ENCODE measurements around the gene FGD6. TPM values are rescaled to one million over a fixed set of nuclear protein-coding genes. Genes with fewer than 3 reads are reported as not detected.

The FGD6 gene
- total RNA-seq, 1 donor from 2014 or later, result 5.7 TPM

DNA sequence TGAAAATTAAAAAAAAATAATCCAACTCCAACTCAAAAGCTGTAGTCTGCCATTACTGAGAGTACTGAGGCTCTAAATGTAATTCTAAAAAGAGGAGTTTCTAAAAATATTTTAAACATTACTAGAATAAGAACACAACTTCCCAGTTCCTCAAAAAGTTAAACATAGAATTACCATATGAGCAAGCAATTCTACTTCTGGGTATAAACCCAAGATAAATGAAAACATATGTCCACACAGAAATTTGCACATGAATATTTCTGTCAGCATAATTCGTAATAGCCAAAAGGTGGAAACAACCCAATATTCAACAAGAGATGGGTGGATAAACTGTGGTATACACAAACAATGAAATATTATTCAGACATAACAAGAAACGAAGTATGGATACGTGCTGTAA lies 128.9 kb downstream of the FGD6 start:
- no peaks in the 10 kb centered on the region for H3K9me3 ChIP-seq (ENCODE audit: control insufficient read depth in 3 of 3, low read length in 3 of 3)
- H3K27ac ChIP-seq (ENCODE audit: low read depth, low read length), result no peak overlapping the region
- H3K27me3 ChIP-seq (ENCODE audit: control insufficient read depth in 3 of 3, insufficient read depth in 3 of 3, low read length in 3 of 3), result no peaks in the 10 kb centered on the region
- H3K36me3 ChIP-seq (ENCODE audit: control insufficient read depth in 3 of 3, insufficient read depth in 3 of 3, low read length in 3 of 3), result peaks cover 0 to 10% (median 5%) of the 10 kb centered on the region in 3 donors
- H3K4me1 ChIP-seq (ENCODE audit: control insufficient read depth in 3 of 3, insufficient read depth in 3 of 3, low read length in 3 of 3), result peaks cover 0 to 5% (median 3%) of the 10 kb centered on the region in 3 donors
- H3K9ac ChIP-seq (ENCODE audit: low read depth in 1 of 3, low read length in 3 of 3), result no peak overlapping the region
- no peak overlapping the region for H3K4me3 ChIP-seq (ENCODE audit: low read length in 3 of 3)

DNA sequence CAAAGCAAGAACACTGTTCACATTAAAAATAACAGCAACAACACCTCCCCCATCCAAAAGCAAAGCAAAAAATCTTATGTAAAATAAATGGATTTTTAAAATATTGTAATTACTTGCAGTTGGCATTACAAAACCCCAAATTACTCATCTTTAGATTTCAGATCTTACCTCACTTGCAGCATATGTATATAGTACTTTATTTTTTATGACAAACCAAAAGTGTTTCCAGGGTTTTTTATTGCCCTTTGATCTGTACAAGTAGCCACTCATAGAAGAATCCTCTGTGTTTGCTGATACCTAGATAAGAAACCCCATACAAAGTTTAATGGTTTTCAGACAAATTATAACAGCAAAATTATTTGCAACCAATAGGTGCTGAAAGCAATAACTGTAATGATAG lies 131.7 kb downstream of the FGD6 start:
- no peaks in the 10 kb centered on the region for H3K36me3 ChIP-seq (ENCODE audit: control insufficient read depth in 3 of 3, insufficient read depth in 3 of 3, low read length in 3 of 3)
- H3K4me3 ChIP-seq (ENCODE audit: low read length in 3 of 3), result no peak overlapping the region
- no peaks in the 10 kb centered on the region for H3K9me3 ChIP-seq (ENCODE audit: control insufficient read depth in 3 of 3, low read length in 3 of 3)
- H3K9ac ChIP-seq (ENCODE audit: low read depth in 1 of 3, low read length in 3 of 3), result no peak overlapping the region
- H3K4me1 ChIP-seq (ENCODE audit: control insufficient read depth in 3 of 3, insufficient read depth in 3 of 3, low read length in 3 of 3), result peaks cover 0 to 6% (median 5%) of the 10 kb centered on the region in 3 donors
- no peak overlapping the region for H3K27ac ChIP-seq (ENCODE audit: low read depth, low read length)
- no peaks in the 10 kb centered on the region for H3K27me3 ChIP-seq (ENCODE audit: control insufficient read depth in 3 of 3, insufficient read depth in 3 of 3, low read length in 3 of 3)

DNA sequence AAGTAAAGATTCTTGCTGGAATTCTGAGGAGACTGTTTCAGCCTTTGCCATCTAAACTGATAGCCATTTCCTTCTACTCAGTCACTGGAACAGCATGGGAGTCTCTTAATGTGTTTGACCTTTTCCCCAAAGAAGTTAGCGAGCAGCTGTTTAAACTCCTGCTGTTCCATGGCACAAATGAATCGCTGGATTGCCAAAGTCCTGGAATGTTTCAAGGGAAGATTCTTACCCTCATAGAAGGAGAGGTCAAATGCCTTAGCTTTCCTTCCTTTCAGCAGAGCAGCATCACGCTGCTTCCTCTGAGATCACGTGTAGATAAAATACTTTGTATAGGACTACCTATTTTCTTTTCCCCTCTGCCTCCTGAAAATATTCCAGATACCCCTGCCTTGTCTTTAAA lies 133.3 kb downstream of the FGD6 start:
- Histone ChIP-seq H3K9me3 (ENCODE audit: control insufficient read depth in 3 of 3, low read length in 3 of 3) (no peaks in the 10 kb centered on the region), H3K27me3 (ENCODE audit: control insufficient read depth in 3 of 3, insufficient read depth in 3 of 3, low read length in 3 of 3) (no peaks in the 10 kb centered on the region), H3K36me3 (ENCODE audit: control insufficient read depth in 3 of 3, insufficient read depth in 3 of 3, low read length in 3 of 3) (no peaks in the 10 kb centered on the region), H3K4me3 (ENCODE audit: low read length in 3 of 3) (no peak overlapping the region), H3K9ac (ENCODE audit: low read depth in 1 of 3, low read length in 3 of 3) (no peak overlapping the region), H3K4me1 (ENCODE audit: control insufficient read depth in 3 of 3, insufficient read depth in 3 of 3, low read length in 3 of 3) (peaks cover 0 to 6% (median 5%) of the 10 kb centered on the region in 3 donors), H3K27ac (ENCODE audit: low read depth, low read length) (peak overlapping the region; percentile 3)

DNA sequence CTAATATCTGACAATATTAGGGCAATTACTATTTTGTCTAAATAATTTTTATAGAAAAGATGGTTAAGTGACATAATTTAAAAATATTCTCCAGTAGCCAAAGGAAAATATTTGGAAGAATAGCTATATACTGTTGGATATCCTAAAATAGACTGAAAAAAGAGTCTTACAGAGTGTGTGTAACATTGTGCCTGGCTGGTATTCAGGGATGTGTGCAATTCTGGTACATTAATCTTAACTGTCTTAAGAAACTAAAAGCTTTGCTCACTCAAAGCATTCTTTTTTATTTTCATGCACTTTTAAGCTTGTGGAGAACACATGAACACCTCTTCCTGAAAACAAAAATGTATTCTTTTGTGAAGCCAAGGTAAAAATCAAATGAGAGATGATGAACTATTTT lies 133.8 kb downstream of the FGD6 start:
- no peak overlapping the region for H3K4me3 ChIP-seq (ENCODE audit: low read length in 3 of 3)

DNA sequence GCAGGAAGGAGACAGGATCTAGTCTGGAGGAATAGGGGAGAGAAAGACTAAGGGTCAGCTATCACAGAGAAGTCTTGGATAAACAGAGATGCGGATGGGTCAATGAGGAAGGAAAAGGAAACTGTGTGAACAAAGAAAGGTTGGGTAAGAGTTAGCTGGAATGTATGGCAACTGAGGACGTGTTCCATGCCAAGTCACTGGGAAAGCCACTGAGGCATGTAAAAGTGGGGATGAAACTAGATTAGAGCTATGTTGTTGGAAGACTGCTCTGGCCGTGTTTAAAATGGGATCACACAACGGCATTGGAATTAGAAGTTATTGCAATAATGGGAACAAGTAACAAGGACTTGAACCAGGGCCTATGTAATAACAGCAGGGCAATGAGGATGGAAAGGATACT lies 139.9 kb downstream of the FGD6 start:
- H3K27me3 ChIP-seq (ENCODE audit: control insufficient read depth in 3 of 3, insufficient read depth in 3 of 3, low read length in 3 of 3), result no peaks in the 10 kb centered on the region
- H3K36me3 ChIP-seq (ENCODE audit: control insufficient read depth in 3 of 3, insufficient read depth in 3 of 3, low read length in 3 of 3), result no peaks in the 10 kb centered on the region
- no peaks in the 10 kb centered on the region for H3K9me3 ChIP-seq (ENCODE audit: control insufficient read depth in 3 of 3, low read length in 3 of 3)
- no peak overlapping the region for H3K27ac ChIP-seq (ENCODE audit: low read depth, low read length)
- H3K4me1 ChIP-seq (ENCODE audit: control insufficient read depth in 3 of 3, insufficient read depth in 3 of 3, low read length in 3 of 3), result peaks cover 0 to 2% (median 0%) of the 10 kb centered on the region in 3 donors
- no peak overlapping the region for H3K9ac ChIP-seq (ENCODE audit: low read depth in 1 of 3, low read length in 3 of 3)
- no peak overlapping the region for H3K4me3 ChIP-seq (ENCODE audit: low read length in 3 of 3)

More for the DNA sequence above, 133.8 kb downstream of the FGD6 start:
- no peaks in the 10 kb centered on the region for H3K9me3 ChIP-seq (ENCODE audit: control insufficient read depth in 3 of 3, low read length in 3 of 3)
- H3K36me3 ChIP-seq (ENCODE audit: control insufficient read depth in 3 of 3, insufficient read depth in 3 of 3, low read length in 3 of 3), result no peaks in the 10 kb centered on the region
- no peaks in the 10 kb centered on the region for H3K27me3 ChIP-seq (ENCODE audit: control insufficient read depth in 3 of 3, insufficient read depth in 3 of 3, low read length in 3 of 3)
- H3K9ac ChIP-seq (ENCODE audit: low read depth in 1 of 3, low read length in 3 of 3), result peak overlapping the region in 1 of 3 donors; percentile 51
- H3K27ac ChIP-seq (ENCODE audit: low read depth, low read length), result peak overlapping the region; percentile 3
- peaks cover 0 to 6% (median 5%) of the 10 kb centered on the region in 3 donors for H3K4me1 ChIP-seq (ENCODE audit: control insufficient read depth in 3 of 3, insufficient read depth in 3 of 3, low read length in 3 of 3)

DNA sequence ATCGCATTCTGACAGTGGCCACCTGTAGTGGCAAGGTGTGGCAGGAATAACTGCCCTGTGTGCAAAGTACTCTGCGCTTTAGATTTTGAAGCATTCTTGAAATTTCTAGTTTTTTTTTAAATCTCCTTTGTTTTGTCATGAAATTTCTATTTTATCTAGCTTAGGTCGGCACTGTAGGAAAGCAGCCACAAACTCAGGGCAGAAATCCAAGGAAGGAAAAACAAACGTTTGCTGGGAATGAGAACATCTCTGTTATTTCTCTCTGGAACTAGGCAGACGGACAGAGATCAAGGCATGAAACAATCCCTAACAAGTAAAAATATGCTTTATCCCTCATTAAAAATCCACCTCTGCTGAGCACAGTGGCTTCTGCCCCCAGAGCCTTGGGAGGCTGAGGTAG lies 142.5 kb downstream of the FGD6 start:
- Histone ChIP-seq H3K27ac (ENCODE audit: low read depth, low read length) (no peak overlapping the region), H3K36me3 (ENCODE audit: control insufficient read depth in 3 of 3, insufficient read depth in 3 of 3, low read length in 3 of 3) (no peaks in the 10 kb centered on the region)

DNA sequence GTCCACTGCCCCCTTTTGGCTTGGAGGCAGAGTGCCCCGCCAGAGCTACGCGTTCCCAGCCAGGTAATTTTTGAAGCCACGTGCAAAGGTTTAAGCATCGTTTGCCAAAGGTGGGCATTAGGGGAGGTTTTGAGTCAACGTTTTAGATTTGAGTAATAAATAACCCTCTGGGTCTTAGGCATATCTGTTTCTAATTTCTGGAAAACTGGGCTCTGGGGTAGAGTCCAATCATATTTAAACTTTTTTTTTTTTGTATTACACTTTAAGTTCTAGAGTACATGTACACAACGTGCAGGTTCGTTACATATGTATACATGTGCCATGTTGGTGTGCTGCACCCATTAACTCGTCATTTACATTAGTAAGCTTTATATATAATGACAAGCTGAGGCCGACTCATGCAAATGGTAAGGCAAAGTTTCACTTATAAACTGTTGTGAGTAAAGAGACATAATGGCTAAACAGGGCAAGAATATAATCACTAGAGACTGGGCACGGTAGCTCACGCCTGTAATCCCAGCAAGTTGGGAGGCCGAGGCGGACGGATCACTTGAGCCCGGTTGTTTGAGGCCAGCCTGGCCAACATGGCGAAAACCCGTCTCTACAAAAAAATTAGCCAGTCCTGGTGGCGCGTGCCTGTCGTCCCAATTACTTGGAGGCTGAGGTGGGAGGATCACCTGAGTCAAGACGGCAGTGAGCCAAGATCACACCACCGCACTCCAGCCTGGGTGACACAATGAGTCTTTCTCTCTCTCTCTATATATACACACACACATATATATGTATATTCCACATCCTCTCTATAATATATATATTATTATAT lies 143.4 kb downstream of the FGD6 start:
- Histone ChIP-seq H3K36me3 (ENCODE audit: control insufficient read depth in 3 of 3, insufficient read depth in 3 of 3, low read length in 3 of 3) (no peaks in the 10 kb centered on the region), H3K4me3 (ENCODE audit: low read length in 3 of 3) (peak overlapping the region; percentile 88 to 91 (median 91)), H3K4me1 (ENCODE audit: control insufficient read depth in 3 of 3, insufficient read depth in 3 of 3, low read length in 3 of 3) (peaks cover 0 to 2% (median 0%) of the 10 kb centered on the region in 3 donors), H3K27me3 (ENCODE audit: control insufficient read depth in 3 of 3, insufficient read depth in 3 of 3, low read length in 3 of 3) (no peaks in the 10 kb centered on the region), H3K27ac (ENCODE audit: low read depth, low read length) (peak overlapping the region; percentile 87), H3K9me3 (ENCODE audit: control insufficient read depth in 3 of 3, low read length in 3 of 3) (no peaks in the 10 kb centered on the region), H3K9ac (ENCODE audit: low read depth in 1 of 3, low read length in 3 of 3) (peak overlapping the region in 1 of 3 donors; percentile 93)

More for the DNA sequence above, 142.5 kb downstream of the FGD6 start:
- H3K4me3 ChIP-seq (ENCODE audit: low read length in 3 of 3), result no peak overlapping the region
- no peaks in the 10 kb centered on the region for H3K27me3 ChIP-seq (ENCODE audit: control insufficient read depth in 3 of 3, insufficient read depth in 3 of 3, low read length in 3 of 3)
- peaks cover 0 to 2% (median 0%) of the 10 kb centered on the region in 3 donors for H3K4me1 ChIP-seq (ENCODE audit: control insufficient read depth in 3 of 3, insufficient read depth in 3 of 3, low read length in 3 of 3)
- H3K9ac ChIP-seq (ENCODE audit: low read depth in 1 of 3, low read length in 3 of 3), result no peak overlapping the region
- no peaks in the 10 kb centered on the region for H3K9me3 ChIP-seq (ENCODE audit: control insufficient read depth in 3 of 3, low read length in 3 of 3)

DNA sequence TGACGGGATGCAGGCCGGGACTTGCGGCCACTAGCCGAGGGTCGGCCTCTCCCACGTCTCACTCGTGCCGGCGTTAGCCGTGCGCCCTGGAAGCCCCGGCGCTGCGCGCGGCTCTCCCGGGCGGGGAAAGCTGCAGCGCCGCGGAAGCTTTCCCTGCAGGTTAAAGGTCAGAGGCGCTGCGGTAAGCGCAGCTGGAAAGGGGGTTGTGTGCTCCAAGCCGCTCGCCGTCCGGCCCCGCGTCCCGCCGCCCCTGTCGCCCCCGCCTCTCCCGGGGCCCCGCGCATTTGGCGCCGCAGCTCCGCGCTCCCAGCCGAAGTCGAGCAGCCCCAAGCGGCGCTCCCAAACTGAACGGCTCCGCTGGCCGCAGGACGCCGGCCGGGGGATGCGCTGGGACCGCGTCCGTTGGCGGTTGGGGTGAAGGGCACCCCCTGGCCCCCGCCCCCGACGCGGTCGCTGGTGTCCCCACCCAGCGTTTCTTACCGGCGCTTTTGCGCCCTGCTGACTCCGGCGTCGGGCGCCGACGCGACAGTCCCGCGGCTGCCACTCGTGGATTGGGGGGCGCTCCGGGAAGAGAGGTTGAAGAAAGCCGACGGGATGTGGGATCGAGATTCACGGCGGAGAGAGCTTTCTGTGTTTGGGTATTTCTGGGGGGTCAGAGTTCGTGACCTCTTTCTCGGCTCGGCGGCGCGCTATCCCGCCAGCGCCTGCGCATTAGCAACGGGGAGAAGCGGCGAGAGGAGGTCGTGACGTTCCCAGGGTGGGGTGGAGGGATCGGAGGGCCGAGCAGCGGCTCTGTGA lies 144.2 kb downstream of the FGD6 start, which contains the start of gene NR2C1:
Gene NR2C1 (minus strand): TSS at position 719 of the 798 bp plus-strand sequence. CDS start 6,234 bp downstream, outside the sequence.
- no peaks in the 10 kb centered on the region for H3K9me3 ChIP-seq (ENCODE audit: control insufficient read depth in 3 of 3, low read length in 3 of 3)
- peak within 1 kb of the TSS; percentile 87 for H3K27ac ChIP-seq (ENCODE audit: low read depth, low read length)
- H3K36me3 ChIP-seq (ENCODE audit: control insufficient read depth in 3 of 3, insufficient read depth in 3 of 3, low read length in 3 of 3), result no peaks in the 10 kb centered on the region
- peak within 1 kb of the TSS; percentile 85 to 93 (median 91) for H3K9ac ChIP-seq (ENCODE audit: low read depth in 1 of 3, low read length in 3 of 3)
- H3K4me1 ChIP-seq (ENCODE audit: control insufficient read depth in 3 of 3, insufficient read depth in 3 of 3, low read length in 3 of 3), result peaks cover 0 to 2% (median 0%) of the 10 kb centered on the region in 3 donors
- peak within 1 kb of the TSS; percentile 88 to 91 (median 91) for H3K4me3 ChIP-seq (ENCODE audit: low read length in 3 of 3)
- no peaks in the 10 kb centered on the region for H3K27me3 ChIP-seq (ENCODE audit: control insufficient read depth in 3 of 3, insufficient read depth in 3 of 3, low read length in 3 of 3)

DNA sequence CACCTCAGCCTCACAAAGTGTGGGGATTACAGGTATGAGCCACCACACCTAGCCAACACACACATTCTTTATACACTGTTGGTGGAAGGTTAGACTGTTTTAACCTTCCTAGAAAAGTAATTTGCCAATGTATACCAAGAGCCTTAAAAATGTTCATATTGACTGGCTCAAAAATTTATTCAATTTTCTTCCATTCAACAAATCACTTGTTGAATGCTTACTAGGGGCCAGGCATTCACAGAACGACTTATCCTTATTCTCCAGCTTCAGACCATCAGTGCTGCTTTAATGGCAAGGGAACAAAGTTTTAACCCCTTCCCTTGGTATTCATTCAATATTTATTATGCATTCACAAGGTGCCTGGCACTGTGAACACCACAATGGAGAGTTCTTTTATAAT lies 146.9 kb downstream of the FGD6 start:
- Histone ChIP-seq H3K4me1 (ENCODE audit: control insufficient read depth in 3 of 3, insufficient read depth in 3 of 3, low read length in 3 of 3) (peaks cover 0 to 2% (median 0%) of the 10 kb centered on the region in 3 donors), H3K36me3 (ENCODE audit: control insufficient read depth in 3 of 3, insufficient read depth in 3 of 3, low read length in 3 of 3) (peaks cover 0 to 12% (median 6%) of the 10 kb centered on the region in 3 donors), H3K9ac (ENCODE audit: low read depth in 1 of 3, low read length in 3 of 3) (no peak overlapping the region), H3K27me3 (ENCODE audit: control insufficient read depth in 3 of 3, insufficient read depth in 3 of 3, low read length in 3 of 3) (no peaks in the 10 kb centered on the region), H3K9me3 (ENCODE audit: control insufficient read depth in 3 of 3, low read length in 3 of 3) (no peaks in the 10 kb centered on the region), H3K4me3 (ENCODE audit: low read length in 3 of 3) (no peak overlapping the region), H3K27ac (ENCODE audit: low read depth, low read length) (no peak overlapping the region)

Measured in skeletal muscle tissue (tissue), 4 donors.